B cell (primary cell): ENCODE measurements around the gene RPS28. TPM values are rescaled to one million over a fixed set of nuclear protein-coding genes. Genes with fewer than 3 reads are reported as not detected.

Experiments used
- ATAC-seq: fragments of 200-7000 bp; cut with Tn5 transposase; one replicate; pipeline ENCODE4 v1.10.0; 2021; ENCODE audit warnings: low read depth, mild to moderate bottlenecking, moderate number of reproducible peaks, moderate library complexity
- CTCF ChIA-PET: fragments of 350-600 bp; sonication (Branson Sonifier 250); formaldehyde crosslinking; loops from one replicate; lab custom pipeline; 2021; ENCODE audit warnings: antibody characterized with exemption, inconsistent platforms; lab: Charles Lee
- POLR2A ChIA-PET: fragments of 350-600 bp; sonication (Branson Sonifier 250); formaldehyde crosslinking; loops from one replicate; lab custom pipeline; 2021; ENCODE audit warnings: antibody characterized with exemption; lab: Charles Lee
- DNase-seq: peaks from one replicate; pipeline ENCODE4 v3.0.0; 2013
- H2AFZ ChIP-seq: 2 replicates; pipeline ENCODE4 v1.6.1; 2012; ENCODE audit warnings: mild to moderate bottlenecking, low read depth, low read length; ENCODE audit not compliant: insufficient read depth, poor library complexity, severe bottlenecking
- H3K27ac ChIP-seq, 2 donors: 1 replicate in 1 of 2; 2 replicates in 1 of 2; pipeline ENCODE4 v1.5.1; 2012 to 2013; ENCODE audit warnings: low read length in 2 of 2, mild to moderate bottlenecking in 2 of 2, moderate library complexity in 1 of 2
- H3K27me3 ChIP-seq, 4 experiments: fragments of 200-600 bp in 1 of 4; sonication (generic) in 1 of 4; replicated peaks in 1 of 4; 1 replicate in 2 of 4; 2 replicates in 2 of 4; pipeline versions ENCODE4 v1.6.1 to v1.7.0; 2013 to 2016; ENCODE audit warnings: low read length in 3 of 4, mild to moderate bottlenecking in 2 of 4, mixed read lengths in 1 of 4, moderate library complexity in 1 of 4; ENCODE audit not compliant: insufficient read depth in 4 of 4, control insufficient read depth in 3 of 4; ENCODE audit errors: control extremely low read depth in 1 of 4
- H3K36me3 ChIP-seq, 2 experiments: replicated peaks in 1 of 2; 1 replicate in 1 of 2; 2 replicates in 1 of 2; pipeline versions ENCODE4 v1.6.1 to v1.7.1; 2013; ENCODE audit warnings: low read length in 1 of 2; ENCODE audit not compliant: insufficient read depth in 2 of 2, control insufficient read depth in 1 of 2; ENCODE audit errors: control extremely low read depth in 1 of 2, extremely low read depth in 1 of 2
- H3K4me1 ChIP-seq, 2 donors: fragments of 200-600 bp in 1 of 2; sonication (generic) in 1 of 2; 1 replicate in 1 of 2; 2 replicates in 1 of 2; pipeline versions ENCODE4 v1.5.1 to v1.6.1; 2013 to 2017; ENCODE audit warnings: low read length in 2 of 2; ENCODE audit not compliant: control insufficient read depth in 2 of 2, insufficient read depth in 2 of 2
- H3K4me2 ChIP-seq: replicated peaks from 2 replicates; pipeline ENCODE3; 2012; ENCODE audit warnings: mild to moderate bottlenecking, low read depth, low read length; ENCODE audit not compliant: poor library complexity, severe bottlenecking
- H3K4me3 ChIP-seq, 5 experiments: fragments of 200-600 bp in 1 of 5; sonication (generic) in 1 of 5; 1 replicate in 3 of 5; 2 replicates in 2 of 5; pipeline versions ENCODE4 v1.5.1 to v1.7.0; 2011 to 2016; ENCODE audit warnings: low read length in 4 of 5, mild to moderate bottlenecking in 4 of 5, low read depth in 2 of 5, control low read depth in 1 of 5, moderate library complexity in 1 of 5; ENCODE audit not compliant: insufficient read depth in 1 of 5; ENCODE audit errors: control extremely low read depth in 1 of 5, extremely low read depth in 1 of 5
- H3K79me2 ChIP-seq: fragments of 200-600 bp; sonication (generic); one replicate; pipeline ENCODE4 v1.6.0; 2016; ENCODE audit warnings: low read length; ENCODE audit not compliant: control insufficient read depth, insufficient read depth
- H3K9ac ChIP-seq: fragments of 200-600 bp; sonication (generic); 2 replicates; pipeline ENCODE4 v1.6.1; 2017; ENCODE audit warnings: mild to moderate bottlenecking, low read length, moderate library complexity
- H3K9me3 ChIP-seq, 3 donors: one replicate each; pipeline versions ENCODE4 v1.6.1 to v1.7.1; 2013; ENCODE audit warnings: low read length in 2 of 3; ENCODE audit not compliant: control insufficient read depth in 2 of 3, insufficient read depth in 1 of 3; ENCODE audit errors: control extremely low read depth in 1 of 3
- H4K20me1 ChIP-seq: 2 replicates; pipeline ENCODE4 v1.6.0; 2012; ENCODE audit warnings: mild to moderate bottlenecking, low read length; ENCODE audit not compliant: insufficient read depth, control insufficient read depth, poor library complexity, severe bottlenecking
- H3K27ac Mint-ChIP-seq: one replicate; pipeline ENCODE4 v1.8.0; 2021; ENCODE audit warnings: mixed read lengths
- H3K27me3 Mint-ChIP-seq: one replicate; pipeline ENCODE4 v1.8.0; 2021; ENCODE audit warnings: mixed read lengths
- H3K4me1 Mint-ChIP-seq: one replicate; pipeline ENCODE4 v1.8.0; 2021; ENCODE audit warnings: mixed read lengths
- H3K4me3 Mint-ChIP-seq: one replicate; pipeline ENCODE4 v1.8.0; 2021; ENCODE audit warnings: mixed read lengths
- H3K9me3 Mint-ChIP-seq: one replicate; pipeline ENCODE4 v1.8.0; 2022; ENCODE audit warnings: mixed read lengths; ENCODE audit not compliant: insufficient read depth
- EZH2 ChIP-seq: IDR thresholded peaks from 2 replicates; pipeline ENCODE4 v1.6.1; 2012; ENCODE audit warnings: borderline replicate concordance, low read depth, mild to moderate bottlenecking, moderate library complexity, low read length; ENCODE audit not compliant: insufficient read depth, poor library complexity, severe bottlenecking
- WGBS: methylation state at CpG from one replicate; pipeline ENCODE4 v1.1.5; 2013; ENCODE audit warnings: missing lambda C conversion rate; ENCODE audit not compliant: insufficient coverage; 5-methylcytosine and 5-hydroxymethylcytosine counted together
- intact Hi-C: fragments of 100-400 bp; cut with micrococcal nuclease; formaldehyde crosslinking; loops from one replicate; pipeline ENCODE4 v1.10.0; 2022
- polyA plus RNA-seq: library from polyadenylated mRNA; depleted of rRNA; stranded (reverse); fragments of >200 nt; gene quantifications from 2 replicates; pipeline ENCODE4 v1.2.3, GENCODE V29; 2012
- total RNA-seq, 2 donors: library from RNA; stranded (reverse); fragments of 120-200 nt in 1 of 2; gene quantifications; 1 replicate in 1 of 2; 2 replicates in 1 of 2; pipeline versions ENCODE4 v1.2.3 to v1.2.4, GENCODE V29; 2013 to 2022
- TF ChIP-seq, protein P1 (sequence below): fragments of 200-600 bp; IDR thresholded peaks from one replicate; pipeline ENCODE4 v1.8.0; 2022; ENCODE audit warnings: antibody characterized with exemption, mild to moderate bottlenecking

Gene RPS28
- total and polyA plus RNA-seq, 2 donors (not counting 1 experiment from before 2014, with no cell fraction given) = 1,800 to 2,579 TPM

- Histone ChIP-seq H3K79me2 (no peaks in the 10 kb centered on the region), H2AFZ (no peak overlapping the region), H3K36me3 (no peaks in the 10 kb centered on the region), H4K20me1 (no peaks in the 10 kb centered on the region), H3K27me3 (peaks cover 0 to 43% (median 7%) of the 10 kb centered on the region in 4 experiments), H3K9ac (no peak overlapping the region), H3K9me3 (peaks cover 0 to 6% (median 0%) of the 10 kb centered on the region in 3 donors), H3K27ac (no peak overlapping the region), H3K4me2 (no peak overlapping the region), H3K4me3 (no peak overlapping the region), H3K4me1 (peaks cover 15 to 16% of the 10 kb centered on the region in 2 donors)
- peaks cover 37% of the 10 kb centered on the region for H3K27me3 Mint-ChIP-seq
- H3K9me3 Mint-ChIP-seq = no peaks in the 10 kb centered on the region
- TF ChIP-seq EZH2 = no peak
- TF ChIP-seq, protein P1, sequence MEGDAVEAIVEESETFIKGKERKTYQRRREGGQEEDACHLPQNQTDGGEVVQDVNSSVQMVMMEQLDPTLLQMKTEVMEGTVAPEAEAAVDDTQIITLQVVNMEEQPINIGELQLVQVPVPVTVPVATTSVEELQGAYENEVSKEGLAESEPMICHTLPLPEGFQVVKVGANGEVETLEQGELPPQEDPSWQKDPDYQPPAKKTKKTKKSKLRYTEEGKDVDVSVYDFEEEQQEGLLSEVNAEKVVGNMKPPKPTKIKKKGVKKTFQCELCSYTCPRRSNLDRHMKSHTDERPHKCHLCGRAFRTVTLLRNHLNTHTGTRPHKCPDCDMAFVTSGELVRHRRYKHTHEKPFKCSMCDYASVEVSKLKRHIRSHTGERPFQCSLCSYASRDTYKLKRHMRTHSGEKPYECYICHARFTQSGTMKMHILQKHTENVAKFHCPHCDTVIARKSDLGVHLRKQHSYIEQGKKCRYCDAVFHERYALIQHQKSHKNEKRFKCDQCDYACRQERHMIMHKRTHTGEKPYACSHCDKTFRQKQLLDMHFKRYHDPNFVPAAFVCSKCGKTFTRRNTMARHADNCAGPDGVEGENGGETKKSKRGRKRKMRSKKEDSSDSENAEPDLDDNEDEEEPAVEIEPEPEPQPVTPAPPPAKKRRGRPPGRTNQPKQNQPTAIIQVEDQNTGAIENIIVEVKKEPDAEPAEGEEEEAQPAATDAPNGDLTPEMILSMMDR = no peak
- POLR2A ChIA-PET = no interaction called here
- intact Hi-C loops = no loop called here
- CTCF ChIA-PET = interaction anchor here (1.9 kb wide), 1 partner anchor 13 kb away, joined by 7 read pairs; no protein-coding TSS in a partner anchor
- no peak for DNase-seq
- no peak overlapping the region for H3K4me3 Mint-ChIP-seq
- 21% methylated on average over 17 of the region's 23 CpGs for WGBS
- peaks cover 10% of the 10 kb centered on the region for H3K4me1 Mint-ChIP-seq
- no peak for ATAC-seq
- H3K27ac Mint-ChIP-seq = no peak overlapping the region
Observed at GRCh38 chr19:8367327-8368001, 46.2 kb downstream of the RPS28 start.
